Stimulated activated CD4-positive, alpha-beta T cell treated with anti-CD3 and anti-CD28 coated beads, Interleukin-4, amount 100 ng/mL, for 4 hours (primary cell): Measurements from ENCODE around the gene BSN.
A peak's percentile ranks its signal among the peaks of the same experiment; 100 is the strongest.

Source experiments
- DNase-seq, 2 experiments: peaks; one replicate each; pipeline ENCODE4 v3.0.0-alpha.2; 2020

The BSN gene

GRCh38 chr3:49655731-49656285 is 101.5 kb downstream of the BSN start:
- DNase-seq, result no peak

DNA sequence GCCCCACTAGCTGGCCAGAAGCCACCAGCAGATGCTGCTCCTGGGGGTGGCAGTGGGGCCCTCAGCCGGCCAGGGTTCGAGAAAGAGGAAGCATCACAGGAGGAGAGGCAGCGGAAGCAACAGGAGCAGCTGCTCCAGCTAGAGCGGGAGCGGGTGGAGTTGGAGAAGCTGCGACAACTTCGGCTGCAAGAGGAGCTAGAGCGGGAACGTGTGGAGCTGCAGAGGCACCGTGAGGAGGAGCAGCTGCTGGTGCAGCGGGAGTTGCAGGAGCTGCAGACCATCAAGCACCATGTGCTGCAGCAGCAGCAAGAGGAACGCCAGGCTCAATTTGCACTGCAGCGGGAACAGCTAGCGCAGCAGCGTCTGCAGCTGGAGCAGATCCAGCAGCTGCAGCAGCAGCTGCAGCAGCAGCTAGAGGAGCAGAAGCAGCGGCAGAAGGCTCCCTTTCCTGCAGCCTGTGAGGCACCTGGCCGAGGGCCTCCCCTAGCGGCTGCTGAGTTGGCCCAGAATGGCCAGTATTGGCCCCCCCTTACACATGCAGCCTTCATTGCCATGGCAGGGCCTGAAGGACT is 102.3 kb downstream of the BSN start:
- DNase-seq, result no peak

- no peak for DNase-seq
Observed at GRCh38 chr3:49657208-49657915, 103.1 kb downstream of the BSN start.

- no peak for DNase-seq
Observed at GRCh38 chr3:49658711-49659110, 104.4 kb downstream of the BSN start.

DNA sequence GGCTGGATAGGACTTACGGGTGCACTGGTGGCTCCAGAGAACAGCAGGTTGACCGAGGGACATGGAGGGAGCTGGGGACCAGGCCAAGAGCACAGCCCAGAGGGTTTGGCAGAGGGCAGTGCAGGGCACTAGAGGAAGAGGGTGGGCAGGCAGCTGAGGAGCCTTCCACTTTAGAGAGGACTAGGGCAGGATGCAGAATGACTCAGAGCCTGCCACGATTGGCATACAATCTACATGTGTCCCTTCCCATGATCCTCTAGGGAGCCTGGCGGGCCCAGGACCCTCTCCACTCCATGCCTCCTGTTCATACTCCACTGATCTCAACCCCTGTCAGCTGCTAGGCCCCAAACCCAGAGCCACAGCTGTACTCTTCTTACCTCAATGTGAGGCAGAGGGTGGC is 105.5 kb downstream of the BSN start:
- no peak for DNase-seq

DNA sequence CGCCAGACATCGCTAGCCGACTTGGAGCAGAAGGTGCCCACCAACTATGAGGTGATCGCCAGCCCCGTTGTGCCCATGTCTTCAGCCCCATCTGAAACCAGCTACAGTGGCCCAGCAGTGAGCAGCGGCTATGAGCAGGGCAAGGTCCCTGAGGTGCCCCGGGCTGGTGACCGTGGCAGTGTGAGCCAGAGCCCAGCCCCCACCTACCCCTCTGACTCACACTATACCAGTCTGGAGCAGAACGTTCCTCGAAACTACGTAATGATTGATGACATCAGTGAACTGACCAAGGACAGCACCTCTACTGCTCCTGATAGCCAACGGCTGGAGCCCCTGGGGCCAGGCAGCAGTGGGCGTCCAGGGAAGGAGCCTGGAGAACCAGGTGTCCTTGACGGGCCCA is 107.0 kb downstream of the BSN start:
- no peak for DNase-seq

- DNase-seq, result no peak
Observed at GRCh38 chr3:49662021-49662420, 107.7 kb downstream of the BSN start.

DNA sequence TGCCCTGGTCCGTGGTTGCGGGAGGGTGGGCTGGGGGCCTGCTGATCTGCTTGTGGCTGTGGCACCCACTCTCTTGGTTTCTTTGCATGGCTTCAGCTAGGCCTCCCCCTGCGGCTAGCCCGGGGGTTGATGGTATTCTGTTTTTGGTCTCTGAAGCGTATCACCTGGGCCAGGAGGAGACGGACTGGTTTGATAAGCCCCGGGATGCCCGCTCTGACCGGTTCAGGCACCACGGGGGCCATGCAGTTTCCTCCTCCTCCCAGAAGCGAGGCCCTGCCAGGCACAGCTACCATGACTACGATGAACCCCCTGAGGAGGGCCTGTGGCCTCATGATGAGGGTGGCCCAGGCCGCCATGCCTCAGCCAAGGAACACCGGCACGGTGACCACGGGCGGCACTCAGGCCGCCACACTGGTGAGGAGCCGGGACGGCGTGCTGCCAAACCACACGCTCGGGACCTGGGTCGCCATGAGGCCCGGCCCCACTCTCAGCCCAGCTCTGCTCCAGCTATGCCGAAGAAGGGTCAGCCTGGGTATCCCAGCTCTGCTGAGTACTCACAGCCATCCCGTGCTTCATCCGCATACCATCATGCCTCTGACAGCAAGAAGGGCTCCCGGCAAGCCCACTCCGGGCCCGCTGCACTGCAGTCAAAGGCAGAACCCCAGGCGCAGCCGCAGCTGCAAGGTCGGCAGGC is 108.6 kb downstream of the BSN start:
- DNase-seq, result no peak

DNA sequence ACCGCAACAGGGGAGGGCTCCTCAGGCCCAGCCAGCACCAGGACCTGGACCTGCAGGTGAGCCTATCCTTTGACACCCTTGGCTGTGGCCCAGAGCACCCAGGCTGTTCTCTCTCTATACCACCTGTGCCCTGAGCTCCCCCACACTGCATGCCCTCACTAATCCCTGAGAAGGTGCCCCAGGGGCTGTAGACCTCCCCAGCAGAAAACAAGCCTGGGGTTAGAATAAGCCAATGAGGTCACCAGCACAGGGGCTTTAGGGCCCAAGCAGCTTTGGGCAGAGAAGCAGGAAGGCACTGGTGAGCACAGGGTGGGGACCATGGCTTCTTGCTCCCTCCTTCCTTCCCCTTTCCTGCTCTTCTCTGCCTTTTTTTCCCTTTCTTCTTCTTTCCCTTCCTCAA is 109.6 kb downstream of the BSN start:
- no peak for DNase-seq

DNA sequence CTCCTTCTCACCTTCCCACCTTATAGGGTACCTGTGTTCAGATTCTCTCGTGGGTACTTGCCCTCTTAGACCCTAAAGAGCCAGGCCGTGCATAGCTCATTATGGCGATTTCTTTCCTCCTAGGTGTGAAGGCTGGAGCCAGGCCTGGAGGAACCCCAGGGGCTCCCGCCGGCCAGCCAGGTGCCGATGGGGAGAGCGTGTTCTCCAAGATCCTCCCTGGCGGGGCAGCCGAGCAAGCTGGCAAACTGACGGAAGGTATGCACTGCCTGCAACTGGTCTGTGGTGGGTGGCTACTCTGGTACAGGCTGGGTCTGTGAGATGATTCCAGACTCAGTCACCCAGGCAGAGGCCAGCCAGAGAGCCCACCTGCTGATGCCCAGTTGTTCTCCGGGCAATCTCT is 110.0 kb downstream of the BSN start:
- no peak for DNase-seq

DNA sequence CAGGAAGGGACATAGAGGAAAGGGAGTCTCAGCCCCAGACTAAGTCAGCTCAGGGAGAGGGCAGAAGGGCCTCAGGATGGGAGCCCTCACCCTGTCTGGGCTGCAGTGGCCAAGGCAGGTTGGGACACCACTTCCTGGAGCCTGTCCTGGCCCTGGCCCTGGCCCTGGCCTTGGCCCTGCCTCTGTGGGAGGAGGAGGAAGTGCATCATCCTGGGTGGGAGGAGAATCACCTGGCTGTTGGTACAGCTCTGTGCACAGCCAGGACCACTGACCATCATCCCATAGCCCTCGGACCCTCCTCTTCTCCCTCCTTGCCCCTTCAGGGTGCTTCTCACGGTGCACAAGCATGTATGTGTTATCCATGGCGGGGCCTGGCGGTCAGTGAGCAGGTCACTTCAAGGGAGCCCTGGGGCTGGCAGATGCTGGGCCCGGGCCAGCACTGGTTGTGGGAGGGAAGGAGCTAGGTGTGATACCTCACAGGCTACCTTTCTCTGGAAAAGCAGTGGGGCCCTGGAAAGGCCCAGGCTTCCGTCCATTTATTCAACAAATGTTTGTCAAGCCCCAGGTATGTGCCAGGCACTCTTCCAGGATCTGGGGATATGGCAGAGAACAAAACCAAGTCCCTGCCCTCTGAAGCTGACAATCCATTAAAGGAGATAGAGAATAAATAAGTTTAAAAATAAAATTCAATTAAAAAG is 111.7 kb downstream of the BSN start:
- DNase-seq, result no peak

DNA sequence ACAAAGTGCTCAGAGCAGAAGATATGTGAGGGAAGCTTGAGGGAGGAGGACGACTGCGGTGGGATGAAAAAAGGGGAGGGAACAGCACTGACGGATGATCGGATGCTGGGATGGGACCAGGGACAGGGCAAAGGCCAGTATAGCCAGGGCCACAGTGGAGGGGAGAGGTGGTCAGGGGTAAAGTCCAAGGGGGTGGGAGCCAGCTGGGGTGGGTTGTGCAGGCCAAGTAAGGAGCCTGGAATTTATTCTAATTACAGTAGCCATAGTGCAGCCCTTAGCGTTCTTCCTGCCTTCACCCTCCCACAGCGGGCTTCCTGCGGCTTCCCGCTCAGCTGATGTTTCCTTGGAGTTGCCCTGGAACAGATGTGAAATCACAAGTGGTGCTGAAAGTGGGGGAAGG is 112.3 kb downstream of the BSN start:
- no peak for DNase-seq

- DNase-seq, result no peak
Observed at GRCh38 chr3:49667701-49668413, 113.6 kb downstream of the BSN start.

GRCh38 chr3:49668414-49668797 is 114.1 kb downstream of the BSN start:
- no peak for DNase-seq

DNA sequence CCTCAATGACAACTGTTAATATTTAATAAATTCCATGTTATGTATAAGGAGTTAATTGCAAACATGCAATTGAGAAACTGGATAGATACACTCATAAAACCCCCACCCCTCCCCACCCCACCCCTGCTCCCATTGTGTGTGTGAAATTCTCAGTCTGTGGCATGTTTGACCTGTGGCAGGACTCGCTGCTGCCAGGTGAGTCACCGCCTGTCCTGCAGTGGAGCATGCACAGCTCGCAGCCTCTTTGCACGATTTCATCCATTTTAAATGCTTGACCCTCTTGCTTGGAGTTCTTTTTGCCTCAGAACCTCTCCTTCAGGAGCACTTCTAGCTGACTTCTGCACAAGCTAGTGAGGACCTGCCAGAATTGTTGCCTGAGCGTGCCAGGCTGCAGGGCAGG is 114.6 kb downstream of the BSN start:
- DNase-seq, result no peak

DNA sequence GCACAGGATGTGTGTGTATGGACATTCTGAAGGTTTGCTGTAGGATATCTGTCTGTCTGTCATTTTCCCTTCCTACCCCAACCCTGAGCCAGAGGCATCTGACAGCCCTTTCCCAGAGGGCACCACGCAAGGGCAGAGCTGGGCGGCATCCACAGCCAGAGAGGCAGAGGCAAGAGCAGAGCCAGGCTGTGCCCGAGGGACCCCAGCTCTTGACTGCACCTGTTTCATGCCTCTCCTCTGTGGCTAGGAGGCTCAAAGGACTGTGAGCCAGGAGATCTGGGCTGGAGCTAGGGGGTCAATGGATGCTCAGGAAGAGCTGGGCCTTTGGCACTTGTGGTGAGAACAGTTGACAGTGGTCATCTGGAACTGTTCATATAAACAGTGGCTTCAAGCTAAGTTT is 115.1 kb downstream of the BSN start:
- no peak for DNase-seq

- no peak for DNase-seq
Observed at GRCh38 chr3:49670940-49671290, 116.6 kb downstream of the BSN start.

- DNase-seq, result peak; percentile 61 to 68
Observed at GRCh38 chr3:49671291-49672288, 117.3 kb downstream of the BSN start.

GRCh38 chr3:49673121-49673714 is 118.9 kb downstream of the BSN start:
- DNase-seq, result no peak

DNA sequence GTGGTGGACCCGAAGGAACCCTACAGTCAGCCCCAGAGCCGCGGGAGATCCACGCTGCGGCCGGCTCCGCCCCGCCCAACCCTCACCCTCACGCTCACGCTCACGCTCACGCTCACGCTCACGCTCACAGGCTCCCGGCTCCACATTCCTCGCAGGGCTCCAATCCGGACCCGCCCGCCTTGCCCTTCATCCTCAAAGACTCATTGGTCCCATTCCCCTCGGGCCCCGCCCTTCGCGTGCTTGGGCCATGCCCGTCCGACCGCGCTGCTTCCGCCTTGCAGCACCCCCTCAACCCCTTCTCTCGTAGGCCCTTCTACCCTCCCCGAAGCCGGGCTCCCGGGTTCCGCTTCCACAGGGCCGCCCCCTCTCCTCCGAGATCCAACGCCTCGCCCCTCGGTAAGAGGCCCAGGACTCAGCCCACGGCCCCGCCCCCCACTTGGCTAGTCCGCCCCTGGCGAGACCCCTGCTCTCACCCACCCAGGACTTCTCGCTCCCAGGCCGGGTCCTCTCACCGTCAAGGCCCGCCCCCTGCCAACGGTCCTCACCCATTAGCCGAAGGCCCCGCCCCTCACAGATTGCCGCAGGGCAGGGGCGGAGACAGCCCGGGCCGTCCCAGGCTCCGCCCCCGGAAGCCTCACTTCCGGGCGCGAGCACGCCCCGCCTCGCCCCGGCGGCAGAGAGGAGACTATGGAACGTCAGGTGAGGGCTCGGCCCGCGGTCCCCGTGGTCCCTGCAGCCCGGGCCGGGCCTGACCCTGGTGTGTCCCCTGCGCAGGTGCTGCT is 119.6 kb downstream of the BSN start, which contains the start of gene APEH:
APEH (plus strand) TSS at position 637 of the 782 bp plus-strand sequence; CDS start at position 688, 51 bp downstream.
- peak; percentile 97 to 98 for DNase-seq
